ENCODE results near the gene INS. TPM values are rescaled to one million over a fixed set of nuclear protein-coding genes. Genes with fewer than 3 reads are reported as not detected.

Gene INS
- total RNA-seq, 4 donors from 2014 or later, result not detected

DNA sequence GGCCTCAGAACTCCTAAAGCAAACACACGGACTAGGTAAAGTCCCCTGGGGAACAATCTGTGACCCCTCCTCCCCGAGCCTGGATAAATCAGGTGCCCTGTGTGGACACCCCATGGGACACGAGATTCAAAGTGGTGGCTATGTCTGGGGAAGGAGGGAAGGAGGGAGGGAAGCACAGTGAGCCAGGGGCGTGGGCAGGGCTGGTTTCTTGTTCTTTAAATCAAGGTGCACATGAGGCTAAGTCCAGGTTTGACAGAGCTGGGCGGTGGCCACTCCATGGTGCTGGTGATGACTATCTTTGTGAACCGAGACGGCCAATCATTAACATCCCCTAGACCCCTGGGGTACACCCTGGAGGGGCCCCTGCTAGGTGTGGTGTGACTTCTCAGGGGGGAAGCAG is 30.9 kb upstream of the INS start:
- H3K36me3 ChIP-seq, result no peaks in the 10 kb centered on the region
- H3K4me3 ChIP-seq (replicated peaks in 1 of 3), result no peak overlapping the region
- no peaks in the 10 kb centered on the region for H3K27me3 ChIP-seq
- no peak for DNase-seq
- H3K9me3 ChIP-seq, result no peaks in the 10 kb centered on the region
- intact Hi-C loops (cut with DNase I), result no loop called here
- TF ChIP-seq, protein P1, sequence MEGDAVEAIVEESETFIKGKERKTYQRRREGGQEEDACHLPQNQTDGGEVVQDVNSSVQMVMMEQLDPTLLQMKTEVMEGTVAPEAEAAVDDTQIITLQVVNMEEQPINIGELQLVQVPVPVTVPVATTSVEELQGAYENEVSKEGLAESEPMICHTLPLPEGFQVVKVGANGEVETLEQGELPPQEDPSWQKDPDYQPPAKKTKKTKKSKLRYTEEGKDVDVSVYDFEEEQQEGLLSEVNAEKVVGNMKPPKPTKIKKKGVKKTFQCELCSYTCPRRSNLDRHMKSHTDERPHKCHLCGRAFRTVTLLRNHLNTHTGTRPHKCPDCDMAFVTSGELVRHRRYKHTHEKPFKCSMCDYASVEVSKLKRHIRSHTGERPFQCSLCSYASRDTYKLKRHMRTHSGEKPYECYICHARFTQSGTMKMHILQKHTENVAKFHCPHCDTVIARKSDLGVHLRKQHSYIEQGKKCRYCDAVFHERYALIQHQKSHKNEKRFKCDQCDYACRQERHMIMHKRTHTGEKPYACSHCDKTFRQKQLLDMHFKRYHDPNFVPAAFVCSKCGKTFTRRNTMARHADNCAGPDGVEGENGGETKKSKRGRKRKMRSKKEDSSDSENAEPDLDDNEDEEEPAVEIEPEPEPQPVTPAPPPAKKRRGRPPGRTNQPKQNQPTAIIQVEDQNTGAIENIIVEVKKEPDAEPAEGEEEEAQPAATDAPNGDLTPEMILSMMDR (IDR thresholded peaks at IDR 0.05), result no peak
- no peak for TF ChIP-seq POLR2A (IDR thresholded peaks at IDR 0.05)
- no peaks in the 10 kb centered on the region for H3K4me1 ChIP-seq
- H3K27ac ChIP-seq, result no peak overlapping the region
- WGBS, 2 donors, result 74 to 90% methylated on average over 7 of the region's 7 CpGs

DNA sequence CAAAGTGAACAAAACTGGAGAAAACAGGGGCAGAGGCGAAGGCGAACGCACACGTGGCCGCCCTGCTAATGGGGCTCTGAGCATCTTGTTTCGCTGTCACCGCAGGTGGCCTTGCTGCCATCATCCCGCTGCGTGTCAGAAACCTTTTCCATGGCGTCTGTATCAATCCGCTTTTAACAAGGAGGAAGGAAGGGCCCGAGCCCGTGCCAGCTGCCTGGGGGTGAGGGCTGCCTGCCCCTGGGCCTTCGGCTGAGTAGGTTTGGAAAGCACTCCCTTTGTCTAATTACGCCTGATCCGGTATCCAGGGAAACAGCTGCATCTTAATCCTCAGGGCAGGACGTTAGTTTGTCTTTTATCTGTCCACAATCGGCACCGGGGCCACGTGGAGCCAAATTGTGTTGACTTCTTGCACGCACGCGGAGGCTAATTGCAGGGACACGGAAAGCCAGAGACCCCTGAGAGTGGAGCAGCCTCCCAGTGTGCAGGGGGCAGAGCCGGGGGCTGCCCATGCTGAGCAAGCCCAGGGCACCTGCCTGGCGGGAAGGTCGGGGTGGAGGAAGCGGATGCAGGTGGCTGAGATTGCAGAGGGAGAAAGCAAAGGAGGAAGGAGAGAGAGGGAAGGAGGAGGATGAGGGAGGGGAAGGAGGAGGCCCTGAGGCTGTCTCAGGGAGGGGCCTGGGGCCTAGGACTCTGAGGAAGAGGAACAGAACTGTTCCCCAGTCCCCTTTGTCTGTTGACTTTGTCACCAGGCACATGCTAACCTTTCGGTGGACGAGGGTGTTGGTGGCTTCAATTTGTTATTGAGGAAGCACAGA is 29.9 kb upstream of the INS start:
- Histone ChIP-seq H3K4me1 (no peaks in the 10 kb centered on the region), H3K27ac (no peak overlapping the region), H3K9me3 (no peaks in the 10 kb centered on the region), H3K36me3 (no peaks in the 10 kb centered on the region), H3K4me3 (replicated peaks in 1 of 3) (no peak overlapping the region), H3K27me3 (no peaks in the 10 kb centered on the region)
- no peak for DNase-seq
- no peak for TF ChIP-seq POLR2A (IDR thresholded peaks at IDR 0.05)
- TF ChIP-seq, protein P1 (IDR thresholded peaks at IDR 0.05), result no peak
- 52 to 59% methylated on average over 30 of the region's 30 CpGs for WGBS, 2 donors
- intact Hi-C loops (cut with DNase I), result no loop called here

DNA sequence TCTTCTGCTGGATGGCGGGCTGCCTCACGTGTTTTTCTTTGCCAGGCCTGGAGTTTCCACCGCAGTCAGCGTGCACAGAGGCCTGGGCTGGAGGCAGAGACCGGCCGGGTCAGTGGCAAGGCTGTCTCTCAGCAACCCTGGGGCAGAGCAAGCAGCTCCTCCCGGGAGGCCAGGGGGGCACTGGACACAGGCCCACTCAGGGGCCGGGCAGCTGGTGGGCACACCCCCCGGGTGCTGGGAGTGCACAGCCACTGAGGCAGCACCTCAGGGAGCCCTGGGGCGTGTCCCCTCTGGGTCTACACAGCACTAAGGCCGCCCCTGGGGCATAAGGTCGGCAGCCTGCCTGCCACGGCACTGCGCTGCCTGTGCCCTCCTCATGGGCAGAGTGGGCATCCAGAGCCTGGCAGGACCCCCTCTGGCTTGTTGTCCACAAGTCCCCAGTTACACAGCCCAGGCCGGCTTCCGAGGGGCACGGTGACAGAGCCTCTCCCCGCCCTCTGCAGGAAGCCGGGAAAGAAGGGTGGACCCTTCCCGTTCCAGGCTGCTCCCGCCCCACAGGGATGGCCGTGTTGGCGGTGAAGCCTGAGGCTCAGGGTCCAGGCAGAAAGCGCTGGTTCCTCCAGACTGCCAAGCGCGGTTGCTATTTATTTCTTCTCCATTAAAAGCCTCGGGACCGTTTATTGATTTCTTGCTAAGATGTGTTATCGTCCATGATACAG is 29.1 kb upstream of the INS start:
- H3K36me3 ChIP-seq, result no peaks in the 10 kb centered on the region
- no peak for DNase-seq
- WGBS, 2 donors, result 67 to 75% methylated on average over 19 to 21 of the region's 29 CpGs
- no peaks in the 10 kb centered on the region for H3K27me3 ChIP-seq
- intact Hi-C loops (cut with DNase I), result no loop called here
- H3K27ac ChIP-seq, result no peak overlapping the region
- TF ChIP-seq, protein P1 (IDR thresholded peaks at IDR 0.05), result no peak
- no peak for TF ChIP-seq POLR2A (IDR thresholded peaks at IDR 0.05)
- H3K9me3 ChIP-seq, result no peaks in the 10 kb centered on the region
- H3K4me3 ChIP-seq (replicated peaks in 1 of 3), result no peak overlapping the region
- H3K4me1 ChIP-seq, result no peaks in the 10 kb centered on the region

DNA sequence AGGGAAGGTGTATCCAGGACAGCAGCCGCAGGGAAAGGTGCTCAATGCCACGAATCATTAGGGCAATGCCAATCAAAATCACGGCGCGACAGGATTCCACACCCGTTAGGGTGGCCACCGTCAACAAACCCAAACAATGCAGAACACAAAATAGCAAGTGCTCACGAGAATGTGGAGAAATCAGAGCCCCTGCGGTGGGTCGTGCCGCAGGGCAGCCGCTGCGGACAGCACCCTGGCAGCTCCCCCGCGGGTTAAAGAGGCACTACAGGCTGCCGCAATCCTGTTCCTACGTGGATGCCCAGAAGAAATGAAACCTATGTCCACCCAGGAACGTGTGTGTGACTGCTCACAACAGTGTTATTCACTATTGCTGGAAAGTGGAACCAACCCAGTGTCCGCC is 27.7 kb upstream of the INS start:
- no peak for DNase-seq
- WGBS, 2 donors, result 86 to 92% methylated on average over 17 to 19 of the region's 19 CpGs
- Histone ChIP-seq H3K36me3 (no peaks in the 10 kb centered on the region), H3K27ac (no peak overlapping the region), H3K9me3 (no peaks in the 10 kb centered on the region), H3K27me3 (no peaks in the 10 kb centered on the region), H3K4me3 (replicated peaks in 1 of 3) (no peak overlapping the region), H3K4me1 (no peaks in the 10 kb centered on the region)
- intact Hi-C loops (cut with DNase I), result no loop called here
- TF ChIP-seq, protein P1 (IDR thresholded peaks at IDR 0.05), result no peak
- no peak for TF ChIP-seq POLR2A (IDR thresholded peaks at IDR 0.05)

DNA sequence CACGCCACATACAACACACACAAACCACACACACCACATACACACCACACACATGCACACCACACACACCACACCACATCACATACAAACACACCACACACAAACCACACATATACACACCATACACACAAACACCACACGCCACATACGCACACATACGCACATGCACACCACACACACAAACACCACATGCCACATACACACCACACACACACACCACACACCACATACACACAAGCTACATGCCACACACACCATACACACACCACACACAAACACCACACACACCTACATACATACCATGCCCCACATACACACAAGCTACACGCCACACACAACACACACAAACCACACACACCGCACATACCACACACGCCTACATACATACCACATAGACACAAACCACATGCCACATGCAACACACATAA is 26.3 kb upstream of the INS start:
- TF ChIP-seq POLR2A (IDR thresholded peaks at IDR 0.05), result no peak
- TF ChIP-seq, protein P1 (IDR thresholded peaks at IDR 0.05), result no peak
- Histone ChIP-seq H3K27ac (no peak overlapping the region), H3K4me1 (no peaks in the 10 kb centered on the region), H3K27me3 (no peaks in the 10 kb centered on the region), H3K4me3 (replicated peaks in 1 of 3) (no peak overlapping the region), H3K9me3 (no peaks in the 10 kb centered on the region), H3K36me3 (no peaks in the 10 kb centered on the region)
- DNase-seq, result no peak
- intact Hi-C loops (cut with DNase I), result no loop called here
- WGBS, 2 donors, result 95 to 97% methylated on average over 7 of the region's 7 CpGs

Data from thyroid gland (tissue), 4 donors.